H9 (cell line): ENCODE measurements around the gene KIF11. TPM values are rescaled to one million over a fixed set of nuclear protein-coding genes. Genes with fewer than 3 reads are reported as not detected.

Experiments
- DNase-seq: peaks from one replicate; pipeline ENCODE4 v3.0.0-alpha.2; 2017
- H2AFZ ChIP-seq: one replicate; pipeline ENCODE4 v1.6.1; 2013; ENCODE audit warnings: mild to moderate bottlenecking, low read length, control low read depth, moderate library complexity
- H2AK5ac ChIP-seq: 2 replicates; pipeline ENCODE4 v1.6.1; 2013; ENCODE audit warnings: low read length, control low read depth, mixed read lengths; ENCODE audit not compliant: insufficient read length
- H2BK120ac ChIP-seq: one replicate; pipeline ENCODE4 v1.6.1; 2013; ENCODE audit warnings: low read depth, mild to moderate bottlenecking, low read length, control low read depth, inconsistent platforms; ENCODE audit not compliant: poor library complexity, severe bottlenecking
- H2BK12ac ChIP-seq: 2 replicates; pipeline ENCODE4 v1.6.1; 2013; ENCODE audit warnings: low read length, control low read depth, mixed read lengths, low read depth; ENCODE audit not compliant: insufficient read length
- H2BK15ac ChIP-seq: 2 replicates; pipeline ENCODE4 v1.6.1; 2013; ENCODE audit warnings: low read depth, low read length, control low read depth
- H2BK20ac ChIP-seq: one replicate; pipeline ENCODE4 v1.6.1; 2013; ENCODE audit warnings: low read depth, mild to moderate bottlenecking, low read length, control low read depth, inconsistent platforms; ENCODE audit not compliant: poor library complexity, severe bottlenecking
- H2BK5ac ChIP-seq: 2 replicates; pipeline ENCODE4 v1.6.1; 2013; ENCODE audit warnings: low read length, control low read depth, mixed read lengths; ENCODE audit not compliant: insufficient read length
- H3K14ac ChIP-seq: 2 replicates; pipeline ENCODE4 v1.6.1; 2013; ENCODE audit warnings: low read length, control low read depth; ENCODE audit not compliant: insufficient read depth
- H3K18ac ChIP-seq: 2 replicates; pipeline ENCODE4 v1.6.1; 2013; ENCODE audit warnings: low read depth, mild to moderate bottlenecking, mixed read lengths, low read length, control low read depth; ENCODE audit not compliant: insufficient read length
- H3K23ac ChIP-seq: 2 replicates; pipeline ENCODE4 v1.6.1; 2013; ENCODE audit warnings: low read length, control low read depth, mixed read lengths, low read depth; ENCODE audit not compliant: insufficient read length
- H3K23me2 ChIP-seq: 2 replicates; pipeline ENCODE4 v1.6.1; 2013; ENCODE audit warnings: low read depth, mild to moderate bottlenecking, mixed read lengths, low read length, control low read depth; ENCODE audit not compliant: insufficient read length, poor library complexity, severe bottlenecking
- H3K27ac ChIP-seq: 2 replicates; pipeline ENCODE4 v1.5.1; 2013; ENCODE audit warnings: low read length, control low read depth, mixed read lengths, low read depth; ENCODE audit not compliant: insufficient read length
- H3K27me3 ChIP-seq: 2 replicates; pipeline ENCODE4 v1.6.1; 2013; ENCODE audit warnings: low read length, control low read depth, inconsistent platforms; ENCODE audit not compliant: insufficient read depth
- H3K4ac ChIP-seq: 2 replicates; pipeline ENCODE4 v1.6.1; 2013; ENCODE audit warnings: low read depth, mild to moderate bottlenecking, control low read depth, inconsistent platforms, low read length, moderate library complexity
- H3K4me1 ChIP-seq: 2 replicates; pipeline ENCODE4 v1.6.1; 2013; ENCODE audit warnings: low read length, control low read depth, inconsistent platforms; ENCODE audit not compliant: insufficient read depth
- H3K4me2 ChIP-seq: 2 replicates; pipeline ENCODE4 v1.6.1; 2013; ENCODE audit warnings: low read length, control low read depth, mixed read lengths; ENCODE audit not compliant: insufficient read length, insufficient read depth
- H3K56ac ChIP-seq: 2 replicates; pipeline ENCODE4 v1.6.1; 2013; ENCODE audit warnings: low read depth, mild to moderate bottlenecking, mixed read lengths, low read length, control low read depth; ENCODE audit not compliant: insufficient read length
- H3K79me1 ChIP-seq: 2 replicates; pipeline ENCODE4 v1.6.1; 2013; ENCODE audit warnings: low read depth, mild to moderate bottlenecking, moderate library complexity, low read length, control low read depth, inconsistent platforms; ENCODE audit not compliant: insufficient read depth, poor library complexity, severe bottlenecking
- H3K79me2 ChIP-seq: 2 replicates; pipeline ENCODE4 v1.6.1; 2013; ENCODE audit warnings: low read length, control low read depth, inconsistent platforms; ENCODE audit not compliant: insufficient read depth
- H3K9ac ChIP-seq: 2 replicates; pipeline ENCODE4 v1.6.1; 2013; ENCODE audit warnings: low read length, control low read depth, mixed read lengths; ENCODE audit not compliant: insufficient read length; ENCODE audit errors: extremely low read depth
- H3K9me3 ChIP-seq: one replicate; pipeline ENCODE4 v1.6.1; 2013; ENCODE audit warnings: low read depth, low read length, inconsistent platforms; ENCODE audit not compliant: control insufficient read depth
- H3T11ph ChIP-seq: one replicate; pipeline ENCODE4 v1.6.1; 2013; ENCODE audit warnings: mild to moderate bottlenecking, low read length, control low read depth, inconsistent platforms
- H4K20me1 ChIP-seq: one replicate; pipeline ENCODE4 v1.6.1; 2013; ENCODE audit not compliant: control insufficient read depth, insufficient read length, insufficient read depth
- H4K5ac ChIP-seq: 2 replicates; pipeline ENCODE4 v1.6.1; 2013; ENCODE audit warnings: low read depth, mild to moderate bottlenecking, mixed read lengths, low read length, control low read depth; ENCODE audit not compliant: insufficient read length
- H4K8ac ChIP-seq: replicated peaks from 2 replicates; pipeline ENCODE4 v1.6.1; 2013; ENCODE audit warnings: low read length, control low read depth, mixed read lengths, low read depth; ENCODE audit not compliant: insufficient read length
- H4K91ac ChIP-seq: 2 replicates; pipeline ENCODE4 v1.6.1; 2013; ENCODE audit warnings: low read depth, mild to moderate bottlenecking, moderate library complexity, mixed read lengths, low read length, control low read depth; ENCODE audit not compliant: insufficient read length
- H3K27ac Mint-ChIP-seq, 3 experiments: 2 replicates in 2 of 3; 3 replicates in 1 of 3; pipeline ENCODE4 v1.8.0; 2020 to 2021; ENCODE audit warnings: mixed read lengths in 3 of 3, mild to moderate bottlenecking in 1 of 3, moderate library complexity in 1 of 3
- H3K27me3 Mint-ChIP-seq: 2 replicates; pipeline ENCODE4 v1.8.0; 2021; ENCODE audit warnings: low read depth, mild to moderate bottlenecking, moderate library complexity, mixed read lengths
- H3K36me3 Mint-ChIP-seq, 3 experiments: 2 replicates in 2 of 3; 3 replicates in 1 of 3; pipeline ENCODE4 v1.8.0; 2020 to 2021; ENCODE audit warnings: low read depth in 3 of 3, mixed read lengths in 3 of 3; ENCODE audit not compliant: insufficient read depth in 1 of 3
- H3K4me1 Mint-ChIP-seq, 2 experiments: 2 replicates each; pipeline ENCODE4 v1.8.0; 2020; ENCODE audit warnings: mixed read lengths in 2 of 2
- H3K4me3 Mint-ChIP-seq, 2 experiments: 2 replicates in 1 of 2; 3 replicates in 1 of 2; pipeline ENCODE4 v1.8.0; 2020 to 2021; ENCODE audit warnings: mild to moderate bottlenecking in 2 of 2, mixed read lengths in 2 of 2, moderate library complexity in 1 of 2
- H3K9me3 Mint-ChIP-seq, 2 experiments: 2 replicates in 1 of 2; 3 replicates in 1 of 2; pipeline ENCODE4 v1.8.0; 2020; ENCODE audit warnings: mild to moderate bottlenecking in 2 of 2, mixed read lengths in 2 of 2, moderate library complexity in 1 of 2
- CTCF ChIP-seq: fragments of 200-600 bp; sonication (generic); conservative IDR thresholded peaks from 3 replicates; pipeline ENCODE4 v1.8.0; 2021; ENCODE audit warnings: antibody characterized with exemption, mild to moderate bottlenecking
- WGBS: extraction: QIAGEN DNeasy Blood & Tissue Kit; methylation state at CpG from one replicate; pipeline ENCODE4 v1.1.7; 2013; ENCODE audit warnings: missing lambda C conversion rate, low lambda C conversion rate, mixed read lengths; ENCODE audit not compliant: insufficient read length; ENCODE audit errors: extremely low coverage; 5-methylcytosine and 5-hydroxymethylcytosine counted together
- total RNA-seq: library from RNA; stranded (reverse); gene quantifications from 2 replicates; pipeline ENCODE4 v1.2.1, GENCODE V29; 2021

Gene KIF11
- total RNA-seq, 1 experiment from 2014 or later, result 54.4 TPM

- Histone ChIP-seq H4K91ac (no peak overlapping the region), H3K14ac (no peak overlapping the region), H3K9me3 (no peaks in the 10 kb centered on the region), H2BK20ac (no peak overlapping the region), H4K5ac (no peak overlapping the region), H3K79me1 (peaks cover 7% of the 10 kb centered on the region), H3K23me2 (no peaks in the 10 kb centered on the region), H3K4me1 (no peaks in the 10 kb centered on the region), H3K56ac (no peak overlapping the region), H4K20me1 (no peaks in the 10 kb centered on the region), H2BK5ac (no peak overlapping the region), H2BK15ac (no peak overlapping the region), H3K23ac (no peak overlapping the region), H3K79me2 (peaks cover 6% of the 10 kb centered on the region; the same call in 1 of the 2 replicates), H2AFZ (no peak overlapping the region), H3K18ac (no peak overlapping the region), H3T11ph (no peak overlapping the region), H3K9ac (no peak overlapping the region), H3K4ac (no peak overlapping the region), H2BK12ac (no peak overlapping the region), H4K8ac (no peak overlapping the region), H3K27me3 (no peaks in the 10 kb centered on the region), H3K4me2 (no peak overlapping the region), H2AK5ac (no peak overlapping the region), H3K27ac (no peak overlapping the region), H2BK120ac (no peak overlapping the region)
- no CpG with 5 or more reads among the region's 5 CpGs for WGBS
- peaks cover 31 to 39% (median 32%) of the 10 kb centered on the region in 3 experiments for H3K36me3 Mint-ChIP-seq
- no peak overlapping the region for H3K27ac Mint-ChIP-seq
- peak; percentile 56 for TF ChIP-seq CTCF
- H3K4me3 Mint-ChIP-seq, result no peak overlapping the region
- H3K27me3 Mint-ChIP-seq, result no peaks in the 10 kb centered on the region
- H3K4me1 Mint-ChIP-seq, result no peaks in the 10 kb centered on the region
- 0 out of 5 replicates have a peak, but pooled peaks cover 0 to 2% of the 10 kb centered on the region in 2 experiments for H3K9me3 Mint-ChIP-seq
- no peak for DNase-seq
These were observed 40.6 kb upstream of the KIF11 start for GRCh38 chr10:92552310-92552709.
